ENCODE measurements around the gene EMP3. TPM values are rescaled to one million over a fixed set of nuclear protein-coding genes. Genes with fewer than 3 reads are reported as not detected.
A peak's percentile ranks its signal among the peaks of the same experiment; 100 is the strongest.
"Not testable (repeated sequence)": the region's sequence is repeated elsewhere in the genome, so short reads cannot be mapped to it uniquely, and the experiment has no call there.

EMP3 gene
- total RNA-seq, 4 donors from 2014 or later, result 22.2 to 52.5 (median 33.3) TPM

DNA sequence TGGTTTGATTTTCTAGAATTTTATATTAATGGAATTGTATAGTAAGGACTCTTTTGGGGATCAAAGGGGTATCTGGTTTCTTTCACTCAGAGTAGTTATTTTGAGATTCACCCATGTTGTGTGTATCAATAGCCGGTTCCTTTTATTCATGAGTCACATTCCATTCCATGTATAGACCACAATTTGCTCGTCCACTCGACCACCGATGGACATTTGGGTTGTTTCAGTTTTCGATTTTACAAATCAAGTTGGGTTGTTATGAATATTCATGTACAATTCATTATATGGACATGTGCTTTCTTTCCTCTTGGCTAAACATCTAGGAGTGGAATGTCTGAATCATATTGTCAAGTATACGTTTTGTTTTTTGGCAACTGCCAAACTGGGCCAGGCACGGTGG is 9.6 kb upstream of the EMP3 start:
- no peak overlapping the region for H3K27ac ChIP-seq
- no peaks in the 10 kb centered on the region for H3K27me3 ChIP-seq
- WGBS, 2 donors, result 67 to 68% methylated on average over 7 of the region's 7 CpGs
- H3K9me3 ChIP-seq, result no peaks in the 10 kb centered on the region
- no peaks in the 10 kb centered on the region for H3K36me3 ChIP-seq
- H3K4me3 ChIP-seq, result no peak overlapping the region
- TF ChIP-seq POLR2A (IDR thresholded peaks at IDR 0.05), result no peak
- no peak for TF ChIP-seq EP300 (IDR thresholded peaks at IDR 0.05)
- no peak for TF ChIP-seq CTCF (IDR thresholded peaks at IDR 0.05)
- H3K4me1 ChIP-seq, result peaks cover 0 to 10% (median 3%) of the 10 kb centered on the region in 4 donors
- no peak for DNase-seq (ENCODE audit: low spot score in 2 of 2)

- WGBS, 2 donors, result 44 to 51% methylated on average over 9 of the region's 9 CpGs
- H3K4me3 ChIP-seq; H3K27me3 ChIP-seq; DNase-seq (ENCODE audit: low spot score in 2 of 2); H3K27ac ChIP-seq; H3K36me3 ChIP-seq; H3K9me3 ChIP-seq: not testable (repeated sequence)
- peaks cover 0 to 25% (median 14%) of the 10 kb centered on the region in 4 donors for H3K4me1 ChIP-seq
Observed at GRCh38 chr19:48317708-48317960, 7.7 kb upstream of the EMP3 start.

GRCh38 chr19:48318286-48318987 is 6.9 kb upstream of the EMP3 start:
- 91 to 95% methylated on average over 14 to 17 of the region's 21 CpGs for WGBS, 2 donors
- H3K4me1 ChIP-seq, result peaks cover 2 to 33% (median 22%) of the 10 kb centered on the region in 4 donors

DNA sequence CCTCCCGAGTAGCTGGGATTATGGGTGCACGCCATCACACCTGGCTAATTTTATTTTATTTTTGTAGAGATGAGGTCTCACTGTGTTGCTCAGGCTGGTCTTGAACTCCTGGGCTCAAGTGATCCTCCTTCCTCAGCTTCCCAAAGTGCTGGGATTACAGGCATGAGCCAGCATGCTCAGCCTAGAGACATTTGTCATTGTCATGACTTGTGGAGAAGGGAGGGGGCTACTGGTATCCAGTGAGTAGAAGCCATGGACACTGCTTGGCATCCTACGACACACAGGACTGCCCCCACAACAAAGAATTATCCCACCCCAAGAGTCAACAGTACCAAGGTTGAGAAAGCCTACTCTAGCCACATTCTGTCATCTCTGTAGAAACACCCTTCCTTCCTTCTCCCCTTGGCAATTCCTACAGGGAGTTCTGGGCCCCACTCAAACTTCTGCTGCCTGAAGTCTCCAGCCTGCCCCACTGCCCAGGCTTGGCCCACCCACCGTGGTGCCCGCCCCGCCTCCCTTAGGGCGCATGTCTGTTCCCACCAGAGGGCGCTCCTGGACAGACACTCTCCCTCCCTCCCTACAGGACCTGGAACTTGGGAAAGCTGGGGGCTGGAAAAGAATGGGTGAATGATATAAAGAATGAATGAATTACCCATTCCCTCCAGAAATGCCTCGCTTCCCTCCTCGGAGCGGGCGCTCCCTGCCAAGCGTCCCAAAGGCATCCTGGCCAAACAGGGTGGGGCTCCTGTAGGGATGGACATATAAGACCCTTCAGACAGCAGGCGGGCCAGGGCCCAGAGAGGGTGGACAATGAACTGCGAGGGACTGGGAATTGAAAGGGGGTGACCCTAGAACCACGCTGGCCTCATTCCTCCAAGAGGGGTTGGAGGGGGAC is 5.5 kb upstream of the EMP3 start:
- no peaks in the 10 kb centered on the region for H3K27me3 ChIP-seq
- H3K36me3 ChIP-seq, result no peaks in the 10 kb centered on the region
- TF ChIP-seq EP300 (IDR thresholded peaks at IDR 0.05), result no peak
- TF ChIP-seq POLR2A (IDR thresholded peaks at IDR 0.05), result no peak
- peak; percentile 78 to 90 (median 81) for TF ChIP-seq CTCF (IDR thresholded peaks at IDR 0.05)
- H3K27ac ChIP-seq, result peak overlapping the region; percentile 98 to 100 (median 99)
- H3K9me3 ChIP-seq, result no peaks in the 10 kb centered on the region
- peaks cover 2 to 44% (median 26%) of the 10 kb centered on the region in 4 donors for H3K4me1 ChIP-seq
- peak; percentile 79 to 92 for DNase-seq (ENCODE audit: low spot score in 2 of 2)
- WGBS, 2 donors, result 33% methylated on average over 16 of the region's 16 CpGs
- H3K4me3 ChIP-seq, result no peak overlapping the region

More at GRCh38 chr19:48318286-48318987, 6.9 kb upstream of the EMP3 start:
- Histone ChIP-seq H3K4me3 (no peak overlapping the region), H3K36me3 (no peaks in the 10 kb centered on the region), H3K27ac (no peak overlapping the region), H3K9me3 (no peaks in the 10 kb centered on the region), H3K27me3 (no peaks in the 10 kb centered on the region)
- TF ChIP-seq EP300 (IDR thresholded peaks at IDR 0.05) (no peak), CTCF (IDR thresholded peaks at IDR 0.05) (no peak), POLR2A (IDR thresholded peaks at IDR 0.05) (no peak)
- no peak for DNase-seq (ENCODE audit: low spot score in 2 of 2)

- Histone ChIP-seq H3K4me3 (peak overlapping the region; percentile 53 to 70 (median 60)), H3K9me3 (no peaks in the 10 kb centered on the region), H3K4me1 (peaks cover 2 to 54% (median 31%) of the 10 kb centered on the region in 4 donors), H3K27me3 (no peaks in the 10 kb centered on the region), H3K36me3 (no peaks in the 10 kb centered on the region), H3K27ac (peak overlapping the region; percentile 98 to 100 (median 99))
- TF ChIP-seq CTCF (IDR thresholded peaks at IDR 0.05) (no peak), POLR2A (IDR thresholded peaks at IDR 0.05) (peak in 1 of 2 donors; percentile 66), EP300 (IDR thresholded peaks at IDR 0.05) (peak in 1 of 2 donors; percentile 2)
- peak; percentile 92 to 94 for DNase-seq (ENCODE audit: low spot score in 2 of 2)
- 1% methylated on average over 20 to 22 of the region's 22 CpGs for WGBS, 2 donors
Observed at GRCh38 chr19:48321372-48321621, 4.1 kb upstream of the EMP3 start.
